NCI-H82 treated with DMSO at 0.1 percent for 48 hours (cell line): ENCODE results near the gene CHD3.

Source experiments
- DNase-seq: peaks from one replicate; lab custom pipeline; 2025; ENCODE audit not compliant: unreplicated experiment; lab: John Stamatoyannopoulos, UW

The CHD3 gene

DNA sequence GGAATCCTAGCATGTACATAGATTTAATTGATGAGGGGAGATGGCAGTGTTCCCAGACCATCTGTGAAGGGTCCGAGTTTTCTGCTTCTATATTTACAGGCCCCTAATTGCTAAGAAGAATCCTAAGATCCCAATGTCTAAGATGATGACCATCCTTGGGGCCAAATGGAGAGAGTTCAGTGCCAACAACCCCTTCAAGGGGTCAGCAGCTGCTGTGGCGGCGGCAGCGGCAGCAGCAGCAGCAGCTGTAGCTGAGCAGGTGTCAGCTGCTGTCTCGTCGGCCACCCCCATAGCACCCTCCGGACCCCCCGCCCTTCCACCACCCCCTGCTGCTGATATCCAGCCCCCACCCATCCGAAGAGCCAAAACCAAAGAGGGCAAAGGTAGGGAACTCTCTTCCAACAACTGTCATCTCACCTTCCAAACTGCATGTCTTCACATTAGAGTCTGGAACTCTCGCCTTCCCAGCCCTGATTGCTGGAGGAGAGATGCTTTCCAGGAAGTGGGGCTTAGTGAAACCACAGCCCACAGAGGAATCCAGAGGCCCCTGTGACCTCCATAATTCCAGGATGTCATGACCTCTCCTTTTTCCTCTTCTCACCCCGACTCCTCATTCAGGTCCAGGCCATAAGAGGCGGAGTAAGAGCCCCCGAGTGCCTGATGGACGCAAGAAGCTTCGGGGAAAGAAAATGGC lies 4.7 kb downstream of the CHD3 start:
- no peak for DNase-seq

DNA sequence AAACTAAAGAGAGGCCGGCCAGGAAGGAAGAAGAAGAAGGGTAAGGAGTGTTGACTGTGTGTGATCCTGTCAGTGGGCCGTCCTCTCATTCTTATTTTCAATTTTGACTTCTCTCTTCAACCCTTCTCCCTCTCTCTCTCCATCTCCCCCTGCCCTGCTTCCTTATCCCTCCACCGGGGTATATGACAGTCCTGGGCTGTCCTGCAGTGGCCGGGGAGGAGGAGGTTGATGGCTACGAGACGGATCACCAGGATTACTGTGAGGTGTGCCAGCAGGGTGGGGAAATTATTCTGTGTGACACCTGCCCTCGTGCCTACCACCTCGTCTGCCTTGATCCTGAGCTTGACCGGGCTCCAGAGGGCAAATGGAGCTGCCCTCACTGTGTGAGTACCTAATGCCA lies 5.6 kb downstream of the CHD3 start:
- DNase-seq = no peak

DNA sequence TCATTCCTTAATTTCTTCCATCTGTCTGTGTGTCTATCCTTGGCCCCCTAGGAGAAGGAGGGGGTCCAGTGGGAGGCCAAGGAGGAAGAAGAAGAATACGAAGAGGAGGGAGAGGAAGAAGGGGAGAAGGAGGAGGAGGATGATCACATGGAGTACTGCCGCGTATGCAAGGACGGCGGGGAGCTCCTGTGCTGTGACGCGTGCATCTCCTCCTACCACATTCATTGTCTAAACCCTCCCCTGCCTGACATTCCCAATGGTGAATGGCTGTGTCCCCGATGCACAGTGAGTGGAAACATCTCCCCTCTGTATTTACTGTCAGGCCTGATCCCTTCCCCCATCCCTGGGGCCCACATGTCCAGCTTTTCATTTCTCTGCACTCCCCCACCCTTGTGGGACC lies 6.3 kb downstream of the CHD3 start:
- no peak for DNase-seq

DNA sequence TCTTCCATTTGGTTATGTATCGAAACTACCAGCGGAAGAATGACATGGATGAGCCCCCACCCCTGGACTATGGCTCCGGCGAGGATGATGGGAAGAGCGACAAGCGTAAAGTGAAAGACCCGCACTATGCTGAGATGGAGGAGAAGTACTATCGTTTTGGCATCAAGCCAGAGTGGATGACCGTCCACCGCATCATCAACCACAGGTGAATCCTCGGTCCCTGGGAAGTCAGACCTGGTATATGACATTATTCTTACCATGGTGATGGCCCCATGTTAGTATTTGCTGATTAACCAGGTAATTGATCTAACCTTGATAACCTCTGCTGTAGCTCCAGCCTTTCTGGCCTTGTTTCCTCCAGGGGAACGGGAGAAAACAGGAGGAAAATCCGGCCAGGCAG lies 8.5 kb downstream of the CHD3 start:
- no peak for DNase-seq

DNA sequence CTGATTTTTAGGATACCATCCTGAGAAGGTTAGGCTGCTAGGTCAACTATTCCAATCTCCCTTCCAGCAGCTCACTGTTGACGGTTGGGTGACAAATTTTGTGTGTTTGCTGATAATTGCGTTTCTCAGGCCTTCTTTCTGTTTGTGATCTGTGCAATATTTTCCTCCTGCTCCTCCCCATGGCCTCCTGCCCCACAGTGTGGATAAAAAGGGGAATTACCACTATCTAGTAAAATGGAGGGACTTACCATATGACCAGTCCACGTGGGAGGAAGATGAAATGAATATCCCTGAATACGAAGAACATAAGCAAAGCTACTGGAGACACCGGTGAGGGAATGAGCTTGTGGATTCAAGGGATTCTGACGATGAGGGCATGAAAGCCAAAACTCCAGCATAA lies 9.2 kb downstream of the CHD3 start:
- DNase-seq = no peak

DNA sequence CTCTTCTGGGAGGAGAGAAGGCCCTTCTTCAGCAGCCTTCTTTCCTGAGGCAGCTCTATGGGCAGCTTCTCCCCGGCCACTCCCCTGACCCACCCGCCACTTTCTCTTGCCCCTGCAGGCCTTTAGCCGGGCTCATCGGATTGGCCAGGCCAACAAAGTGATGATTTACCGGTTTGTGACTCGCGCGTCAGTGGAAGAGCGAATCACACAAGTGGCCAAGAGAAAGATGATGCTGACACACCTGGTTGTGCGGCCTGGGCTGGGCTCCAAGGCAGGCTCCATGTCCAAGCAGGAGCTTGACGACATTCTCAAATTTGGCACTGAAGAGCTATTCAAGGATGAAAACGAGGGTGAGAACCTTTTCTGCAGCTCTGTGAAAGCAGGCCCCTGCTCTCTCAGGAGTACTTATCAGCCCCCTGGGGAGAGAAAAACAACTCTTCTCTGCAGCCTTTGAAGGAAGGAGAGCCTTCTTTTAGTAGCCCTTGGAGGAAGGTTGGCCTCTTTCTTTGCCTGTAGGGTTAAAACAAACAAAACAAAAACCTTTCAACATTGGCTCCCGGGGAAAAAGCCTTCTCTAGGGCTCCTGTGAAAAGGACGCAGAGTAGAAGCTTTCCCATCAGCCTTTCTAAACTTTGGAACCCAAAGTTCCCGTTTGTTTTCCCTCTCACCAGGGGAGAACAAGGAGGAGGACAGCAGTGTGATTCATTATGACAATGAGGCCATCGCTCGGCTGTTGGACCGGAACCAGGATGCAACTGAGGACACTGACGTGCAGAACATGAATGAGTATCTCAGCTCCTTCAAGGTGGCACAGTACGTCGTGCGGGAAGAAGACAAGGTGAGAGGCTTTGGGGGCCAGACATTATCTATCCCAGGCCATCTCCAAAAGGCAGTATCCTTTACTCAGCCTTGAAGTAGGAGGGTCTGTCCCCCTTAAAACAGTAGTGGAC lies 14.8 kb downstream of the CHD3 start:
- DNase-seq = no peak

DNA sequence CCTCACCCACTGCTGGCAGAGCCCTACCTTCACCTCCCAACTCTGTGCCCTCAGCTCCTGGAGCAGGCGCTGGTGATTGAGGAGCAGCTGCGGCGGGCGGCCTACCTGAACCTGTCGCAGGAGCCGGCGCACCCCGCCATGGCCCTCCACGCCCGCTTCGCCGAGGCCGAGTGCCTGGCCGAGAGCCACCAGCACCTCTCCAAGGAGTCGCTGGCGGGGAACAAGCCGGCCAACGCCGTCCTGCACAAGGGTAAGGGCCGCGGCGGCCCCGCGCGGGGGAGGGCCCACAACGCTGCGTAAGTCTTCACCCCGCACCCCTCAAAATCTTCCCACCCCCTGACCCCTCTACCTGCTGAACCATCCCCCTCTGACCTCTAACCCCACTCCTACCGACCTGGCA lies 20.5 kb downstream of the CHD3 start:
- DNase-seq = no peak

DNA sequence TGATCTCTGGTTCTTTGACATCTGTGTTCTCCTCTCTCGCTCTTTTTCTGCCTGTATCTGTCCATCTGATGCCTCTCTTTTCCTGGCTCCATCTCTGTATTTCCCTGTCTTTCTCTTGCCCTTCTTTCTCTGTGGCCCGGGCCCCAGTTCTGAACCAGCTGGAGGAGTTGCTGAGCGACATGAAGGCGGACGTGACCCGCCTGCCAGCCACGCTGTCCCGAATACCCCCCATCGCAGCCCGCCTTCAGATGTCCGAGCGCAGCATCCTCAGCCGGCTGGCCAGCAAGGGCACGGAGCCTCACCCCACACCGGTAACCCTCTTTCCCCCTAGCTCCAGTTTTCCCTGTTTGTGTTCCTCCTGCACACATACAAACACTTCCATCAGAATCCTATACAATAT lies 21.7 kb downstream of the CHD3 start:
- DNase-seq = no peak

DNA sequence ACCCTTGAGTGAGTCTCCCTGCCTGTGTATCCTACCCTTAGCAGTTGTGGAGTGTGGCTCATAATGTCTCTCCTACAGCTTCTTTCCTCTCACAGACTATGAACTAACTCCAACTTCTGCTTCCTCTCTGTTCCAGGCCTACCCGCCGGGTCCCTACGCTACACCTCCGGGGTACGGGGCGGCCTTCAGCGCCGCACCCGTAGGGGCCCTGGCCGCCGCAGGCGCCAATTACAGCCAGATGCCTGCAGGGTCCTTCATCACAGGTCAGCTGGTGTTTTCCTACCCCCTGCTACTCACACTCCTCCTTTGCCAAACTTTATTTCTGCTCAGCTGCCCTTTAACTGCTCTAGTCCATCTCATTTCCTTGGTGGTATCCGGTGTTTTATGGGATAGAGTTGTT lies 22.1 kb downstream of the CHD3 start:
- DNase-seq = no peak

DNA sequence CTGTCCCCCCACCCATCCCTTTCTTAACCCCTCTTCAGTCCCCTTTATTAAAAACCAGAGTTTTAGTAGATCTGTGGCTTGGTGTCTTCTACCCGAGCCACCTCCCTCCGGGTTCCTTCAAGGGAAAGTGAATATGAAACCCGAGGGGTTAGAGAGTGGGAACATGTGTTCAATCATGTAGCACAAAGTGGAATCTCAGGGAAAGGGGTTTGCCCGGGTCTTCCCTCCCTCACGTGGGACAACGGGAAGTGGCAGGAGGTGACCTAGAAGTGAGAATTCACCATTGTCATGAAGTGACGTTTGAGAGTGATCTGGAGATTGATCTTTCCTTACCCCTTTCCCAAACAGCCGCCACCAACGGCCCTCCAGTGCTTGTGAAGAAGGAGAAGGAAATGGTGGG lies 22.5 kb downstream of the CHD3 start:
- DNase-seq = no peak

DNA sequence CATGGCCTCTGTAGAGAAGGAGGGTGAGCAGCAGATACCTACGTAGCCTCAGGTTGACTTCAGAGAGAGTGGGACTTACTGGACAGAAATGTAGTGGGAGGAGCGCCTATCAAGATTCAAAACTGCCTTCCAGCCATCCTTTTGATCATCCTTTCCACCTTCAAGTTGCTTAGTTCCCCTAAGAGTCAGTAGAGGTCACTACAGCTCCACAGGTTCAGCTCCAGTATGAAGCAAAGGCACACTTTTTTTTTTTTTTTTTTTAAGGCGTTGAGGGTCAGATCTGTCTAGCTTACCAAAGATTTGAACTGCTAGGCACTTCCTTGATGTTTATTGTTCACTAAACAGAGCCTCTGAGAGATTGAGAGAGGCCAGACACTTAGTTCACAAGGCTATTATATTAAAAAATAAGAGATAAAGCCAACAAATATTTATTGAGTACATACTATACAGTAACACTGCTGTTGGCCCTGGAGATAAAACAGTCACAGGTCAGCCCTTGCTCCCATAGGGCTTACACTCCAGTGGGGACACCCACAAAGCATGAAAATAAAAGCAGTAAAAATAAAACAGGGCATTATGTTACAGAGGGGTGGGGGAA lies 24.4 kb downstream of the CHD3 start:
- peak; percentile 77 for DNase-seq

DNA sequence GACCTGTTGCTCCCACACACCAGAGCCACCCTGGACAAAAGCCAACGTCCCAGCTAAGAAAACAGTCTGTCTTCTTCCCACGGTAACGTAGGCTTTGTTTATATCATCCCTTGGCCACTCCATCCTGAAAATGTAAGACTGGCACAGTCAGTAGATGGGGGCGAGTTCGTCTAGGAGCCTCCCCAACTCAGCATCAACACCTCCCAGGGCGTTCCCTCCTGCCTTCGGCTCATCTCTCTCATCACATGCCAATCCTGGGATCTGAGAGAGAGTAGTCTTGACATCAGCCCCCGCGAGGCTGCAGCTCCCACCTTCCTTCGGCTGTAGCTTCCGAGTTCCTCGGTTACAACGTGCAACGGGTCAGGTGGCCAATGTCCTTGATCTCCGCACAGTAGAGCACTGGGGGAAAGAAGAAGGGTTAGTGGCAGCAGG lies 26.6 kb downstream of the CHD3 start:
- no peak for DNase-seq

DNA sequence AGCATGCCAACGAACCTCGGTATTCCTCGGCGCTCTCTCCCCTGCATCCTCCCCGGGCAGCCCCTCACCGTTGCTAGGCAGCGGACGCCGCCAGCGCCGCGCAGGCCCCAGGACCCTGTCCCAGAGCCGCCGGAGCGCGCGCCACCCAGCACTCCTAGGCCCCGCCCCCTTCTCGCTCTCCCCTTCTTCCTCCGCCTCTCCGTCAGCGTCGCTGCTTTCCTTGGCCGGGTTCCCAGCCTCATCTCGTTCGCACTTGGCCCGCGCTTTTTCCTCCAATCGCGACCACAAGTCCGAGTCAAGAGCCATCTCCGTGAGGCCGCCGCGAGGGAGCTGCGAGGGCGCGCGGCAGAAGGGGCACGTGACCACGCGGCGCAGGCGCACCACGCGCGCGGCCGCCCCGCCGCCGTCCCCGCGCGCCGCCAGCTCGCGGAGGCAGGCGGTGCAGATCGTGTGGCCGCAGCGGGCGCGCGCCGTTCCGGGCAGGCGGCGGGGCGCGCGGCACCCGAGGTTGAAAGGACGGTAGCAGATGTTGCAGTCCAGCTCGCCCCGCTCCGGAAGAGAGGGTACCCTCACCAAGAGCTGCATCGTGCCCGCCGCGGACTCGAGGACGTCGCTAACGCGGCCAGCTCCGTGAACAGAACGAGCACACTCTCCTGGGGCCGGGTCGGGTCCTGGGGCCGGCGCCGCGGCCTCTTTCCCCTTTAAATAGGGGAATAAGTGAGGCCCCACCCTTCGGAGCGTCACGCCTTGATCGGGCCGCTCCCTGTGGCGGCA lies 27.2 kb downstream of the CHD3 start, which contains the start of gene RNF227:
RNF227 (minus strand) TSS at position 679 of the 774 bp plus-strand sequence; CDS start at position 585, 94 bp downstream.
- DNase-seq = peak; percentile 86

DNA sequence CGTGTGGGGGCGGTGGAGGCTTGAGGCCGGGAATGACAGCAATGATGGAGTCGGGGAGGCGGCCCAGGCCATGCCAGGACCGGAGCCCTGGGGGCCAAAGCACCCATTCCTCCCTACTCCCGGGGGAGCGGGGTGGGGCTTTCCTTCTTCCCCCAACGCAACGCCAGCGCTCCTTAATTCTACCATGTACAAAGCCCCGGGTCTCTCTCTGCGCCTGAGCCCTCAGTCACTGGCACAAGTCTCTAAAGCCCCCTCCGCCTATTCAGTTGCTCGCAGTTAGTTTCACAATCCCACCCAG lies 27.7 kb downstream of the CHD3 start:
- no peak for DNase-seq

DNA sequence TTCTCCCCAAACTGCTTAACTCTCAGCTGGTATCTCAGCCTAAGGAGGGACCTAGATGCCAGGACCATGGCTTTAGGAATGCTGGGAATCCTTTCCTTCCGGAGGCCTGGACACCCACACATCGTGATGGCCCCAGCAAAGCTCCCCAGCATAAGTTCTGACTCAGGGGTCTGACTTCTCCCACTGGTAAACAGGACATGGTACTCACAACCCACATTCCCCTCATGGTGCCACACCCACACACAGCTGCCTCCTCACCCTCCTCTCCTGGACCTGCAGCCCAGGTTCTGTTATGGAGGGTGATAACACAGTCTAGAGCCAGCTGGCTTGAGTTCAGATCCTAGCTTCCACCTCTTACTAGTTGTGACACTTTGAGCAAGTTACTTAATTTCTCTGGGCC lies 28.2 kb downstream of the CHD3 start:
- no peak for DNase-seq

DNA sequence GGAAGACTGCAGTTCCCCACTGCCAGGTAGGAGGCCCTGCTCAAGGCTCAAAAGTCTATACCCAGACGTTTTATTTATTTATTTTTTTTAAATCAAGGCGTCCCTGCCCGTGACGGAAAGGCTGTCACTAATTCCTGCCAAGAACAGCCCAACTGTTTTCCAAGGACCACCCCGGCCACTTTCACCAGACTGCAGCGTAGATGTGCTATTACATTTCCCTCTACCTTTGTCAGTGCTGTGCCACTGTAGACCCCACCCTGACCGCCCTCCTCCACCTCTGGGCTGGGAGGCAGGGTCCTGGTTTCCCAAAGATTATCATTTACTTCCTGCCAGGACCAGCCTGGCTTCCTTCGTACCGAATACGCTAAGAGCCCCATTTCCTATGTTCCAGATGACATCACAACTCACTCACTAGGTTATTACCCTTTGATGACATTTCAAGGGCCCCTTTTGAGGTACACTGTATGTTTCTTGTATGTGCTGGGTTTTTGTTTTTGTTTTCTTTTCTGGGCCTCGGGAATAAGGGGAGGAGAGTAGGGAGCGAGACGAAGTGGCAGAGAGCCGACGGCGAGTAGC lies 33.8 kb downstream of the CHD3 start:
- no peak for DNase-seq

DNA sequence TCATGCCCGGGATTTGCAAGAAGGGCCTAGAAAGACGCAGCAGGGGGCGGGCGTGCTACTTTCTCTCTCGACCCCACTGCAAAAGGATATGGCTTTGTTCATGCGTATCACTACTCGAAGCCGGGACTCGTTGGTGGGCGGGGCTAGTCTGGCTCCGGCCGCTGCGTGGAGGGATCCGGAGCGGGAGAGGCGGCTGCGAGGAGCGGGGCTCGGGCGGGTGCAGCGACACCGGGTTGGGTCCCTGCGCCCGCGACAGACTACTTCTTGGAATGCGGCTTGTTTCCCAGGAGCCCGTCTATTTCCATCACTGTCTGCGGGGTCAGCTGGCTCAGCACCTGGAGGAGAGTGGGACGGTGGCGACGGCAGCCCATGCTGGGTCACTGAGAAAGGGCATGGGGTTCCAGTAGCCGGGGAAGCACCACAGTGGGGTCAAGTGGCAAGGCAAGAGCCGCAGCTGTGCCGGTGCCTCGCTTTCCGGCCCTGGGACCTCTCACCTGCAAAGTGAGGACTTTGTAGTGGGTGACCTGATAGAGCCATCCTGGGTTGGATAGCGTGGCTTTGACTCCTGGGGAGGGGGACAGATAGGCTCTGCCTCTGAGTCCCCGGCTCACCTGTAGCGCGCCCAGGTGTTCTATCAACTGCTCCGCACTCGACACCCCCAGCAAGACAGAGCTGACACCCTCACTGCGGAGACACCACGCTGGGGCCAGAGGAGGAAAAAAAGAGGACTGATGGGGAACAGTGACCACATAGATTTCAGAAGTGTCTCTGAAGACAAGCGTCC lies 34.4 kb downstream of the CHD3 start:
- DNase-seq = no peak

DNA sequence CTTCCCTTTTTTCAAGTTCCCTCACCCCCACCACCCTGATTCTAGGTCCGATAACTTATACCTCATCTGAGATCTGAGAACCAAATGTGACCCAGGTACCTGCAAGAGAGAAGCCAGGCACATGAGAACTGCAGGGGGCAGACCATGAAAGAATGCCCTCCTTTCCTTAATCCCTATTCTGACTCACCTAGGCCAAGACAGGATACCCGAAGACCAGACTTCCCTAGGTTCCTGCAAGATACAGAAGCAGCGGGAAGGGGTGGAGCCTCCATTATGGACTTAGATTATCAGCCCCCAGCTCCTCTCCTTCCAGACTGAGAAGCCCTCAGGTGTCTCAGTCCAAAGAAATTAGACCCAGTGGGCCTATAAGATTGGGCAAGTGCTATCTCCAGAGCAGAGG lies 39.0 kb downstream of the CHD3 start:
- no peak for DNase-seq

DNA sequence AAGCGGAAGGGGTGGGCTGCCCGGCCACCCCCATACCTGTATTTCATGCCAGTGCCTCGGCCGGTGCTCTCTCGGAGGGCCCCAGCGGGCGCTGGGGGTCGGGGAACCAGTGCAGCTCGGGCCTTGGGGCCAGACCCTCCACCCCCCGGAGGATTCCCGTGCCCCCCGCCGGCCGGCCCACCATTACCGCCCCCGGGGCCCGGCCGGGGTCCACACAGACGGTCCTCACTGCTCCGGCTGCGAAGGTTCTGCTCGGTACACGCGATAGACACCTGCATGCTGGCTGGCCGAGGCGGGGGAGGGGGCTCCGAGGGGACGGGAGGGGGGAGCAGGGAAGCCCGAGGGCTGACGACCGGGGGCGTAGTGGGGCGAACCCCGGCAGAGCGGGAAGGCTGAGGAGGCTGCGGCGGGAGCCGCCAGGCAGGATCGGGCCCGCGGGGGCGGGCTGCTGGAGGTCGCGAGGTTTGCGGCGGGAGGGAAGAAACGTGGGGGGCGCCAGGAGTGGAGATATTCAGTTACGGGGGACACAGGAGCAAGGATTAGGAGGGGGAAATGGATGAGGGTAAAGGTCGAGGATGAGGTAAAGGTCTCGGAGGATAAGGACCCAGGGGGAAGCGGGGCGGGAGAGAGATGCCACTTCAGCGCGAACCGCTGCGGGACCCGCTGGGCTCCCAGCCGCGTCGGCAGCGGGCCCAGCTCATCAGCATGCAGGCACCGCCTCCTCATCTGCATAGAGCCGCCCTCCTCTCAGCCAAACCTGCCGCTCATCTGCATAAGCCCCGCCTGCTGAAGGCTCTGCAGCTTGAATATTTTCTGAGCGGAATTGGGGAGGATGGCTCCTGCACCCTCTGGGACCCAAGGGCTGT lies 40.8 kb downstream of the CHD3 start, which contains the start of gene KCNAB3:
KCNAB3 (minus strand) TSS at position 699 of the 866 bp plus-strand sequence; CDS start at position 278, 421 bp downstream.
- DNase-seq = peak; percentile 77
